GM23248 (cell line): ENCODE data around the gene MRPL33.

ENCODE experiments used
- EZH2 ChIP-seq: fragments of 200-600 bp; sonication (generic); IDR thresholded peaks from 2 replicates; pipeline ENCODE4 v1.6.1; 2018; ENCODE audit warnings: antibody characterized with exemption, mild to moderate bottlenecking; ENCODE audit not compliant: insufficient read depth, poor library complexity, severe bottlenecking
- EZH2phosphoT487 ChIP-seq: fragments of 200-600 bp; sonication (generic); IDR thresholded peaks from 2 replicates; pipeline ENCODE4 v1.6.1; 2018; ENCODE audit warnings: antibody characterized with exemption, moderate library complexity, mild to moderate bottlenecking, low read depth; ENCODE audit not compliant: insufficient read depth

- TF ChIP-seq EZH2 (no peak), EZH2phosphoT487 (no peak)
Measured at GRCh38 chr2:27737676-27738348, 33.7 kb upstream of the MRPL33 start.
